ENCODE data around the gene KIF3A.

The KIF3A gene

DNA sequence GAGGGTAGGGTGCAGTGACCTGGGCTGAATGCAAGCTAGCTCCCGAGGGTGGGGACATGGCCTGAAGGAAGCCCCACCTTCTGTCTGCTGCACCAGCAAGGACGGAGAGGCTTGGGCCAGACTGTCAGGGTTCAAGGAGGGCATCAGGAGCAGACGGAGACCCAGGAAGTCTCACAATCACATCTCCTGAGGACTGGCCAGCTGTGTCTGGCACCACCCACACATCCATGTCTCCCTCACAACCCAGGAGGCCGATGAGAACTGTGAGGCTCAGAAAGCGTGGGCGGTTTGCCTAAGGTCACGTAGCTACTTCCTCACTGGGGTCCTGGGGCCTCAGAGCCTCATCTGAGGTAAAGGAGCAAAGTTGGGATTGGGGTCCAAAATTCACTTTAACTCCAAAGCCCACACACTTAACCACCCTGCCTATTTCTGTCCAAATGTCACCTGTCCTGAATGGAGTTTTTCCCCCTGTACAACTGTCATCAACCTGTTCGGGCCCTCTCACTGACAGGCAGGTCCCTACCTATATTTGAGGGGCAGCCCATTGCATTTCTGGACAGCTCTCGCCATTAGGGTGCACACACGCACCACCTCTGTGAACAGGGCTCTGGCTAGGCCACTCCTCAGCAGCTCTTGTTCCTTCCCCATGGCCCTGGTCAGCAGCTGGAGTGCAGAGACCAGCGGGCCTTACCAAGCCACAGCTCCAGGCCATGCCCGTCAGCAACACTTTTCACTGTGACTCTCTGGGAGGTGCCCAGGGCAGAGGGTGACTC lies 75.9 kb downstream of the KIF3A start:
- no peak for DNase-seq

DNA sequence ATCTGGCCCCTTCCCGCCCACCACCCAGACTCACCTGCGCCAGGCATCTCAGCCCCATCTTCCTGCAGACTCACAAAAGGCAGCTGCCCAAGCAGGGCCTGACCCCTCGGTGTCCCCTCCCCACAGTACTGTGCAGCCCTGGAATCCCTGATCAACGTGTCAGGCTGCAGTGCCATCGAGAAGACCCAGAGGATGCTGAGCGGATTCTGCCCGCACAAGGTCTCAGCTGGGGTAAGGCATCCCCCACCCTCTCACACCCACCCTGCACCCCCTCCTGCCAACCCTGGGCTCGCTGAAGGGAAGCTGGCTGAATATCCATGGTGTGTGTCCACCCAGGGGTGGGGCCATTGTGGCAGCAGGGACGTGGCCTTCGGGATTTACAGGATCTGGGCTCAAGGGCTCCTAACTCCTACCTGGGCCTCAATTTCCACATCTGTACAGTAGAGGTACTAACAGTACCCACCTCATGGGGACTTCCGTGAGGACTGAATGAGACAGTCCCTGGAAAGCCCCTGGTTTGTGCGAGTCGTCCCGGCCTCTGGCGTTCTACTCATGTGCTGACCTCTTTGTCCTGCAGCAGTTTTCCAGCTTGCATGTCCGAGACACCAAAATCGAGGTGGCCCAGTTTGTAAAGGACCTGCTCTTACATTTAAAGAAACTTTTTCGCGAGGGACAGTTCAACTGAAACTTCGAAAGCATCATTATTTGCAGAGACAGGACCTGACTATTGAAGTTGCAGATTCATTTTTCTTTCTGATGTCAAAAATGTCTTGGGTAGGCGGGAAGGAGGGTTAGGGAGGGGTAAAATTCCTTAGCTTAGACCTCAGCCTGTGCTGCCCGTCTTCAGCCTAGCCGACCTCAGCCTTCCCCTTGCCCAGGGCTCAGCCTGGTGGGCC lies 77.5 kb downstream of the KIF3A start:
- no peak for DNase-seq

DNA sequence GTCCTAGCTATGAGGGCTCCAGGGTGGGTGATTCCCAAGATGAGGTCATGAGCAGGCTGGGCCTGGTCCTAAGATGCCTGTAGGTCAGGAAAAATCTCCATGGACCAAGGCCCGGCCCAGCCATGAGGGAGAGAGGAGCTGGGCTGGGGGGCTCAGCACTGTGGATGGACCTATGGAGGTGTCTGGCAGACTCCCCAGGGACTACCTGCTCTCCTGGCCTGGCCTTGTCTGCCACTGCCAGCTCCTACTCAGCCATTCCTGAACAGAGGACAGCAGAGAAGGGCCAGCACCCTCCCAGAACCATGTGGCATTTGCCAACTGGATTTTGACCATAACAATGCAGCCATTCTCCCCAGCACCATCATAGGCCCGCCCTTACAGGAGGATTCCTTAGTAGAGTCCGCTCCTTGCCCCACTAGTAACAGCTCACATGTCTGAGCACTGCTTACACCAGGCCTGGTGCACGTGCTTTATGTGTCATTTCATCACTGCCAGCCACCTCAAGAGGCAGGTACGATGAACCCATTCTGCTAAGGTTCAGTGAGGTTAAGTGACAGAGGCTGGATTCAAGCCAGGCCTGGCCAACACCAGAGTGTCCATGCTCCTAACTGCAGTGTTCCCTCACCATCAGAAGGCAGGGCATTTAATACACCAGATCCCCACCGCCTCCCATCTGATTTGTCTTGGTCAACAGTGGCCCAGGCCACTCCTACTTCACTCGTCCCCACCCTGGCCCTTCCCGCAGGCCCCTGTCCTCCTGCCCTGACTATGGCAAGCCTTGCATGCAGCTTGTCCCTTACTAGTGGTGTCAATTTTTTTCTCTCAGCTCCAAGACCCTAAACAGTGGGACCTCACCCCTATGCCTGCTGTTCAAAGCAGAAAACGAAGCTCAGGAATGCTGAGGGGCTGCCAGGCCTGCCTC lies 78.7 kb downstream of the KIF3A start:
- DNase-seq, result no peak

DNA sequence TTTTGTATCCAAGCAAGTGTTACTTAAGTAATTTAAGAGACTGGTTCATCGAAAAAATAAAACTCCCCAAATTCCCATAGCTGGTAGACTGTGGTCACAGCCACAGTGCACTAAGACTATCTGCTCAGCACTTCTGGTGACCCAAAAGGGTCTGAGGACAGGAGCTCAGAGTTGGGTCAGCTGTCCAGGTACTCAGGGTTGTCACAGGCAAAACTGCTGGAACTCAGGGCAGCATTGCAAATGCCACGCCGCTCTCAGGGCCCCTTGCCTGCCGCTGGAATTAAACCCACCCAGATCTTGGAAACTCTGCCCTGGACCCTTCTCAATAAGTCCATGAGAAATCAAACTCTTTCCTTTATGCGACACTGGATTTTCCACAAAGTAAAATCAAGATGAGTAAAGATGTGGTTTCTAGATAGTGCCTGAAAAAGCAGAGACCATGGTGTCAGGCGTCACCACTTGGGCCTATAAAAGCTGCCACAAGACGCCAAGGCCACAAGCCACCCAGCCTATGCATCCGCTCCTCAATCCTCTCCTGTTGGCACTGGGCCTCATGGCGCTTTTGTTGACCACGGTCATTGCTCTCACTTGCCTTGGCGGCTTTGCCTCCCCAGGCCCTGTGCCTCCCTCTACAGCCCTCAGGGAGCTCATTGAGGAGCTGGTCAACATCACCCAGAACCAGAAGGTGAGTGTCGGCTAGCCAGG lies 79.5 kb downstream of the KIF3A start, which contains the start of gene IL13:
TSS of gene IL13 (plus strand) at position 498 of the 705 bp plus-strand sequence. CDS start at position 512, 14 bp downstream.
- DNase-seq, result no peak

DNA sequence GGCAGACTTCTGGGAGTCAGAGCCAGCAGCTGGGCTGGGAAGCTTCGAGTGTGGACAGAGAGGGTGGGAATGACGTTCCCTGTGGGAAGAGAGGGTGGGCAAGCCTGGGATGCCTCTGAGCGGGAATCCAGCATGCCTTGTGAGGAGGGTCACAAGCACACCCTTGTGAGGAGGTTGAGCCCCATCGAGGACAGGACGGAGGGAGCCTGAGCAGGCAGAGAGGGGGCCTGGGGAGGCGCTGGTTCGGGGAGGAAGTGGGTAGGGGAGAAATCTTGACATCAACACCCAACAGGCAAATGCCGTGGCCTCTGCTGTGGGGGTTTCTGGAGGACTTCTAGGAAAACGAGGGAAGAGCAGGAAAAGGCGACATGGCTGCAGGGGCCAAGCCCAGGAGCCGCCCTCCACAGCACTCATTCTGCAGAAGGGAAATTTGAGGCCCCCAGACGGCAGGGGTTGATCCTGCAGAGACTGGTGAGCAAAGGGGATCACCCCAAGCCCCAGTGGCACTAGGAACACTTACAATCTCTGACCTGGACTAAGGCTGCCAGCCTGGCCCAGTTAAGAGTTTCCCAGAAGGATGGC lies 80.5 kb downstream of the KIF3A start:
- DNase-seq, result no peak

DNA sequence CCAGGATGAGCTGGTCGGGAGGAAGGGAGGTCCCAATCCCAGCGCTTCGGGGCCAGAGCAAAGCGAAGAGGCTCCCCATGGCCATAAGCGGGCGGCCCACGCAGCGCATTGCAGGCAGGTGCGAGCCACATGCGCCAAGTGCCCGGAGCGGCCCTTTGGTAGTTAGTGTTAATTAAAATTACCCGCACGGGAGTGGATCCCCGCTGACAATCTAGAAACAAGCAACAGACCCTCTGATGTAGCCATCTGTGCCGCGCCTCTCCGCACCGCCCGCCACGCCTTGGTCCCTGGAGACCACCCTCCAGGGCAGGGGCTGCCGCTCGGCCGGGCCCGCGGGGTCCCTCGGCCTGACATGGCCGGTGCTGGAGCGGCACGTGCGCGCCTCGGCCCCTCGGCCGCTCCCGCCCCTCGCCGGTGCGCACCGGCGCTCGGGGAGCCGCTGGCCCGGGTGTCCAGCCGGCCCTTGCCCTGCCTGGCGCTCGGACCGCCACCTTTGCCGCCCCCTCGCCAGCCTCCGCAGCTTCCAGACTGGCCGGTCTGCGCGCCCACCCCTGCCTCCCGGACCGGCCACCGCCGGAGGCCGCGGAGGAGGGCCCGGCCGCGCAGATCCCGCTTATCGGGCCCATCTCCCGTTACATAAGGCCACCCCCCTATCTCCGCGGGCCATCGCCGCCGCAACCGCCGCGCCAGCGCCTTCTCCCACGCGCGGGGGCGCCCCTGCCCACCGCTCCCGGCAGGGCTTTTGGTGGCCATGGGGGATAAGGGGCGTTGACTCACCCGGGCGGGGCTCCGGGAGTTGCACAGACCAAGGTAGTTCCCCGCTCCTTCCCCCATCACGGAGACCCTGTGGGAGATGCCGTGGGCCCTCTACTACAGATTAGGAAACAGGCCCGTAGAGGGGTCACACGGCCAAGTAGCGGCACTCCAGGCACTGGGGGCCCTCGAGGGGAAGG lies 81.2 kb downstream of the KIF3A start:
- no peak for DNase-seq

DNA sequence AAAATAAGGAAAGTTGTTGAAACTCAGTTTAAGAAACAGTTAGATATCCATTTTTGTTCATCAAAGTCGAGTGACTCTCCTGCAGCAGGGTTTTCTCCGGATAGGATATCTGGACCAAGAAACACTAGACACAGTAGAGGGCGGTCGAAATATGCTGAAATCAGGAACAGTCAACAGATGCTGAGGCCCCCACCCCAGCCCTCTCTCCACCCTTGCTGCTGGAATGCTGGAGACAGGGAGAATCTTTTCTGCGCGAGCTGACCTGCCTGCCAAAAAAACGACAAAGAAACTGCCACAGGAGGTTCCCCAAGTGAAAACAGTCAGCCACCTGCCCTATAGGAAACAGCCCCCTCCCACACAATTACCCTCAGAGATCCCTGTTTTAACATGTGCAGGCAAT lies 83.6 kb downstream of the KIF3A start:
- DNase-seq, result no peak

DNA sequence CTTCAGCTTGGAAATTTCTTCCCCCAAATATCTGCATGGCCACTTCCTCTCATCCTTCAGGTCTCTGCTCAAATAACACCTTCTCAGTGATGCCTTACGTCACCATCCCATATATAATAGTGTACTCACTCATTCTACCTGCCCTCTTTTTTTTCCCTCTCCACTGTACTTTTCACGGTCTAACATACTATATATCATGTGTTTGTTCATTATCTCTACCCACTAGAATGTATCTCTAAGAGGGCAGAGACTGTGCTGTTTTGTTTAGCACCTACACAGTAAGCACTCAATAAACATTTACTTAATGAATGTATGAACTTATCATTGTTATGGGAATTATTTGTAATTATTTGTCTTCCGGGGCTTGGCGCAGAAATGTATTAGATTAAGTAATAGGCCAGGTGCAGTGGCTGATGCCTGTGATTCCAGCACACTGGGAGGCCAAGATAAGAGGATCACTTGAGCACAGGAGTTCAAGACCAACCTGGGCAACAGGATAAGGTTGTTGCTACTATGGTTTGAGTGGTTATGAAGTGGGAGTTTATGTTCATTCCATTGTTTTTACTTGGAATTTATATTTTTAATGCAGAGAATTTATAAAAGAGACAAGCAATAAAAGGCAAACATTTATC lies 85.4 kb downstream of the KIF3A start:
- peak; percentile 53 for DNase-seq

DNA sequence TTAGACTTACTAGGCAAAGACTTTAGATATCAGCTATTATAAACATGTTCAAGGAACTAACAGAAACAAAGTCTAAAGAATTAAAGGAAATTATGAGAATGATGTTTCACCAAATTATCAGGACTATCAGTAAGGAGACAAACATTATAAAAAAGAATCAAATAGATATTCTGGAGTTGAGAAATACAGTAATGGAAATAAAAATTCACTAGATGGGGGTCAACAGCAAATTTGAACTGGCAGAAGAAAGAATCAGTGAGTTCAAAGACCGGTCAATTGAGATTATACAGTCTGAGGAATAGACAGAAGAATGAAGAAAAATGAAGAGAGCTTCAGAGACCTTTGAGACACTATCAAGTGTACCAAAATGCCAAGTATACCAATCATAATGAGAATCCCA lies 89.0 kb downstream of the KIF3A start:
- no peak for DNase-seq

DNA sequence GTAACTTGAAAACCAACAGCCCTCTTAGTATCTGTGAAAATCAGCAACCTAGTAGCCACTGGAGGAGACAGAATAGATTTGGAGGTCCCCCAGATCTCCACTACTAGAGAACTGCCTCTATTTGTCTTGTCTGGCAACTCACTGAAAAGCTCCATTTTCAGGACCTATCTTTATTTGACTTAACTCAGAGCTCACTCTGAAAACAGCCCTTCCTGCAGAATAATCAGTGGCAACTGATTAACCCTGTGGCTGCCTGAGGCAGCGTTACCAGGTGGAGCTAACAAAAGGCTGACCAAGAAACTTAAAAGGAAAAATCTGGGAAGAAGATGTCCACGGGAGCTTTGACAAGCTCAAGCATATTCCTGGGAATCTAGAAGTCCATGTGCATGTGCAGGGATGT lies 89.9 kb downstream of the KIF3A start:
- DNase-seq, result no peak

DNA sequence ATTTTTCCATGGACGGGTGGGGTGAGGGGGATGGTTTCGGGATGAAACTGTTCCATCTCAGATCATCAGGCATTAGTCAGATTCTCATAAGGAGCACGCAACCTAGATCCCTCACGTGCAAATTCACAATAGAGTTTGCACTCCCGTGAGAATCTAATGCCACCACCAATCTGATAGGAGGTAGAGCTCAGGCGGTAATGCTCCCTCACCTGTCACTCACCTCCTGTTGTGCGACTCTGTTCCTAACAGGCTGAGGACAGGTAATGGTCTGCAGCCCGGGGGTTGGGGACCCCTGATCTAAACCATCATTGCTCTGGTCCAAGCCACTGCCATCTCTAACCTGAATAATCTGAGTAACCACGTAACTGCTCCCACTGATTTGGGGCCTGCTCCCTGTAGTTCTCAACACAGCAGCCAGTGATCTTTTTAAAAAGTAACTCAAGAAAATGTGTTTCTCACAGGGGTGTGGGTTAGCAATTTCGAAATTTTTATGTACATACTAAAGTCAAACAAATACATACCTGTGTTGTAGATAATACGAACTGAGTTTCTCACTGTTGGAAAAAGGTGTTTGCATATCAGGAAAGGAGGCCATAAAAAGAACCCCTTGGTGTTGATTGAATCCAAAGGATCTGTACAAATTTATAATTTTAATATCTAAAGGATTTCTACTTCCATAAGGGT lies 90.6 kb downstream of the KIF3A start:
- no peak for DNase-seq

DNA sequence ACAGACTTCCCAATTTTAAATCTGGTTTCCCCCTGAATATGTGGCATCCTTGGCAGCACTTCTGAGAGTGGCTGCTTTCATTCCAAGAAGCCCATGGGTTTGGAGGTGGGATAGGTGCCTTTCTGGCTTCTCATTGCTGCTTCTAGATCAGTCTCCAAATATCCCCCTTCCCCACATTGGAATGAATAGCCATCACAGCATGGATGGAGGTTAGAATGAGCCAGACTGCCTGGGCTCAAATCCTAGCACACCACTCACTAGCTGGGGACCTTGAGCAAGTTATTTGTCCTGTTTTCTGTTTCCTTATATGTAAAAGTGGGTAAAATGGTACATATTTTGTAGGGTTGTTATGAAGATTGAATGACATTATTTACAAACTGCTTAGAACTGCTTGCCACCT lies 93.2 kb downstream of the KIF3A start:
- DNase-seq, result no peak

Data from NCI-H2029 treated with DMSO at 0.1 percent for 48 hours (cell line).